DND-41 (cell line): ENCODE results near the gene ZDHHC14.

Experiments
- ATAC-seq: fragments of 200-7000 bp; cut with Tn5 transposase; 3 replicates; pipeline ENCODE4 v1.9.1; 2021; ENCODE audit warnings: low read depth; ENCODE audit not compliant: insufficient read depth
- DNase-seq: peaks from one replicate; pipeline ENCODE4 v3.0.0-alpha.2; 2020
- H2AFZ ChIP-seq: 2 replicates; pipeline ENCODE4 v1.6.0; 2012; ENCODE audit warnings: low read depth, low read length
- H3K27ac ChIP-seq: 2 replicates; pipeline ENCODE4 v1.5.1; 2012; ENCODE audit warnings: low read length, inconsistent platforms
- H3K27me3 ChIP-seq: fragments of 200-600 bp; sonication (generic); 2 replicates; pipeline ENCODE4 v1.6.0; 2012; ENCODE audit warnings: low read length, mild to moderate bottlenecking, inconsistent platforms; ENCODE audit not compliant: insufficient read depth, poor library complexity
- H3K36me3 ChIP-seq: 2 replicates; pipeline ENCODE4 v1.5.1; 2012; ENCODE audit warnings: low read length, inconsistent platforms; ENCODE audit not compliant: insufficient read depth
- H3K4me1 ChIP-seq: 2 replicates; pipeline ENCODE4 v1.5.1; 2012; ENCODE audit warnings: mild to moderate bottlenecking, low read length; ENCODE audit not compliant: insufficient read depth
- H3K4me2 ChIP-seq: 2 replicates; pipeline ENCODE4 v1.6.0; 2012; ENCODE audit warnings: mild to moderate bottlenecking, moderate library complexity, low read length, inconsistent platforms; ENCODE audit not compliant: insufficient read depth
- H3K4me3 ChIP-seq, 2 experiments: fragments of 200-600 bp in 1 of 2; shearing (Covaris generic) in 1 of 2; 2 replicates each; pipeline ENCODE4 v1.5.1; 2012 to 2016; ENCODE audit warnings: inconsistent platforms in 2 of 2, low read length in 2 of 2, mild to moderate bottlenecking in 2 of 2, low read depth in 1 of 2, moderate library complexity in 1 of 2
- H3K79me2 ChIP-seq: 2 replicates; pipeline ENCODE4 v1.6.0; 2012; ENCODE audit warnings: low read length, inconsistent platforms; ENCODE audit not compliant: insufficient read depth
- H3K9ac ChIP-seq: 2 replicates; pipeline ENCODE4 v1.6.0; 2012; ENCODE audit warnings: low read depth, mild to moderate bottlenecking, inconsistent platforms, low read length, moderate library complexity
- H3K9me3 ChIP-seq: 2 replicates; pipeline ENCODE4 v1.5.1; 2012; ENCODE audit warnings: low read length, moderate library complexity, mild to moderate bottlenecking, inconsistent platforms; ENCODE audit not compliant: insufficient read depth, severe bottlenecking
- H4K20me1 ChIP-seq: 2 replicates; pipeline ENCODE4 v1.6.0; 2012; ENCODE audit warnings: low read length; ENCODE audit not compliant: insufficient read depth
- CTCF ChIP-seq: IDR thresholded peaks from 2 replicates; pipeline ENCODE4 v1.5.1; 2012; ENCODE audit warnings: borderline replicate concordance, low read length, moderate library complexity, mild to moderate bottlenecking; ENCODE audit not compliant: poor library complexity, severe bottlenecking; ENCODE audit errors: extremely low read depth
- EZH2 ChIP-seq: IDR thresholded peaks from 3 replicates; pipeline ENCODE4 v1.6.1; 2012; ENCODE audit warnings: borderline replicate concordance, low read depth, mild to moderate bottlenecking, moderate library complexity, low read length, inconsistent platforms; ENCODE audit not compliant: severe bottlenecking

The ZDHHC14 gene

DNA sequence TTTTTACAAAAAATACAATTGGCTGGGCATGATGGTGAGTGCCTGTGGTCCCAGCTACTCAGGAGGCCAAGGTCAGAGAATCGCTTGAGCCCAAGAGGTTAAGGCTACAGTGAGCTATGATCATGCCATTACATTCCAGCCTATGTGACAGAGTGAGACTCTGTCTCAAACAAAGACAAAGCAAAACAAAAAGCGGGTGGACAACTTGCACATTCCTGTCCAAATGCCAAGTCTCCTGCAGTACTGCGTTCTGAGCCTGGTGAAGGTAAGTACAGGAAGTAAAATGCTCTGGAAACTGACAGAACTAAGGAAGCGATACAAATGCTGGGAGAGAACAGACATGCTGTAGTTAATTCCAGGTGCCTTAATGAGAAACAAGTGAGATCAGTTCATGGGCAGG, 37.3 kb upstream of the ZDHHC14 start:
- Histone ChIP-seq H3K4me1 (no peaks in the 10 kb centered on the region), H3K9ac (no peak overlapping the region), H3K36me3 (no peaks in the 10 kb centered on the region), H3K9me3 (no peaks in the 10 kb centered on the region), H4K20me1 (no peaks in the 10 kb centered on the region), H3K4me2 (no peak overlapping the region), H3K79me2 (no peaks in the 10 kb centered on the region), H3K27ac (no peak overlapping the region), H3K4me3 (no peak overlapping the region), H3K27me3 (peaks cover 12% of the 10 kb centered on the region), H2AFZ (no peak overlapping the region; the same call in 1 of the 2 replicates)
- no peak for TF ChIP-seq EZH2
- TF ChIP-seq CTCF = no peak
- ATAC-seq = no peak
- no peak for DNase-seq

DNA sequence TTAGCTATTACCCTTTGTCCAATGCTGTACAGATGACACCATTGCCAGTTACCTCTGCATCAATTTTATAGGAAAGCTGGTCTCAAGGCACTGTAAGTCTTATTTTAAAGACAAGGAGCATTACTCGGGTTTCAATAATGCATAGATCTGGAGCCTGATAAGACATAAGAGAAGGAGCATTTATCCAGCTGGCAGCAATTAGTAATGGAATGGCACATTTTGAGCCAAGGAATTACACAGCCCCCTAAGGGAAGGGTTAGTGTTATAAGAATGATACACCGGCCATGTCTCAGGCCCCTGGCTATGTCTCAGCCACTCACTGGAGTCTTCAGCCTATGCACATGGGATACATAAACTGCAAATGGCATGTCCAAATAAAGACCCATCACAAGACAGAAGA, 34.6 kb upstream of the ZDHHC14 start:
- H3K9ac ChIP-seq = no peak overlapping the region
- no peak overlapping the region for H3K4me3 ChIP-seq
- DNase-seq = no peak
- ATAC-seq = no peak
- peaks cover 12% of the 10 kb centered on the region for H3K27me3 ChIP-seq
- no peaks in the 10 kb centered on the region for H3K36me3 ChIP-seq
- H3K9me3 ChIP-seq = no peaks in the 10 kb centered on the region
- H3K79me2 ChIP-seq = no peaks in the 10 kb centered on the region
- no peaks in the 10 kb centered on the region for H3K4me1 ChIP-seq
- H2AFZ ChIP-seq = no peak overlapping the region
- TF ChIP-seq EZH2 (no peak), CTCF (no peak)
- H3K4me2 ChIP-seq = no peak overlapping the region
- no peaks in the 10 kb centered on the region for H4K20me1 ChIP-seq
- H3K27ac ChIP-seq = no peak overlapping the region

DNA sequence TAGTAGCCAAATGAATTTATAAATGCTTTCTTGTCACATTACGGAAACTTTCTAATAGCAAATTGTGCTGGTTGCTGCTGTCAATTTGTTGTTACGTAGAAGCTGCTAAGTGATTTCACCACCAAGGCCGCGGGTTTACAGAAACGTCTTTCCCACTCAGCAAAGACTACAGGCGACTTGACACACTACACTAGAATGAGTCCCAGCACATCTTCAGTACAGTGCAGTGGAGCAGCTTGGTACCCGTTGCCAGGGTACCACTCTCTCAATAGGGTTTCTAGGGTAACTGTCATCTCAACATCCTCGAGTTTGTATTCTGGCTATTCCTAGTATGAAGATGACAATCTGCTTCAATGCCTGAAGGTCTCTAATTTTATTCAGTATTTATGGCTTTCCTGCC, 22.7 kb upstream of the ZDHHC14 start:
- Histone ChIP-seq H4K20me1 (no peaks in the 10 kb centered on the region), H3K9me3 (no peaks in the 10 kb centered on the region), H3K4me1 (no peaks in the 10 kb centered on the region), H3K36me3 (no peaks in the 10 kb centered on the region), H3K4me3 (no peak overlapping the region), H2AFZ (no peak overlapping the region), H3K79me2 (no peaks in the 10 kb centered on the region), H3K4me2 (no peak overlapping the region), H3K9ac (no peak overlapping the region), H3K27me3 (peaks cover 9% of the 10 kb centered on the region), H3K27ac (no peak overlapping the region)
- no peak for ATAC-seq
- no peak for DNase-seq
- TF ChIP-seq EZH2 (no peak), CTCF (no peak)

DNA sequence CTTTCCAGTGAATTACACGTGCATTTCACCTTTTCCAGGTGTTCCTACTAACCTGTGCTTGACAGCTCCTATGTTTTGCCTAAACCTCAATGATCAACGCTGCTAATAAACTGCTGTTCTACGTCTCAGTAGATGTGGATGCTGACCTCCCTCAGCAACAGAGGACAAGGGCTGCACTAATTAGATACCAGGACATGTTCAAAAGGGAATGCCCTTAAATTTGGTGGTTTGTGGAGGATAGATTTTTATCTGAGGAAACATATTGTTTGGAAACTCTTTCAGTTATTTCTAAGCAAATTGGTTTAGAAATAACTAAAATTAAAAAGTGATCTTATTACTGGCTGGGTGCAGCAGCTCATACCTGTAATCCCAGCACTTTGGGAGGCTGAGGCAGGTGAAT, 19.1 kb upstream of the ZDHHC14 start:
- no peak for DNase-seq
- no peaks in the 10 kb centered on the region for H3K9me3 ChIP-seq
- H3K36me3 ChIP-seq = no peaks in the 10 kb centered on the region
- no peak for TF ChIP-seq EZH2
- TF ChIP-seq CTCF = no peak
- H3K4me3 ChIP-seq = no peak overlapping the region
- H2AFZ ChIP-seq = no peak overlapping the region
- no peaks in the 10 kb centered on the region for H3K79me2 ChIP-seq
- no peak overlapping the region for H3K27ac ChIP-seq
- peaks cover 10% of the 10 kb centered on the region for H3K27me3 ChIP-seq
- H3K9ac ChIP-seq = no peak overlapping the region
- no peaks in the 10 kb centered on the region for H4K20me1 ChIP-seq
- no peak overlapping the region for H3K4me2 ChIP-seq
- no peak for ATAC-seq
- H3K4me1 ChIP-seq = no peaks in the 10 kb centered on the region
